ENCODE measurements around the gene RPIA.

DNA sequence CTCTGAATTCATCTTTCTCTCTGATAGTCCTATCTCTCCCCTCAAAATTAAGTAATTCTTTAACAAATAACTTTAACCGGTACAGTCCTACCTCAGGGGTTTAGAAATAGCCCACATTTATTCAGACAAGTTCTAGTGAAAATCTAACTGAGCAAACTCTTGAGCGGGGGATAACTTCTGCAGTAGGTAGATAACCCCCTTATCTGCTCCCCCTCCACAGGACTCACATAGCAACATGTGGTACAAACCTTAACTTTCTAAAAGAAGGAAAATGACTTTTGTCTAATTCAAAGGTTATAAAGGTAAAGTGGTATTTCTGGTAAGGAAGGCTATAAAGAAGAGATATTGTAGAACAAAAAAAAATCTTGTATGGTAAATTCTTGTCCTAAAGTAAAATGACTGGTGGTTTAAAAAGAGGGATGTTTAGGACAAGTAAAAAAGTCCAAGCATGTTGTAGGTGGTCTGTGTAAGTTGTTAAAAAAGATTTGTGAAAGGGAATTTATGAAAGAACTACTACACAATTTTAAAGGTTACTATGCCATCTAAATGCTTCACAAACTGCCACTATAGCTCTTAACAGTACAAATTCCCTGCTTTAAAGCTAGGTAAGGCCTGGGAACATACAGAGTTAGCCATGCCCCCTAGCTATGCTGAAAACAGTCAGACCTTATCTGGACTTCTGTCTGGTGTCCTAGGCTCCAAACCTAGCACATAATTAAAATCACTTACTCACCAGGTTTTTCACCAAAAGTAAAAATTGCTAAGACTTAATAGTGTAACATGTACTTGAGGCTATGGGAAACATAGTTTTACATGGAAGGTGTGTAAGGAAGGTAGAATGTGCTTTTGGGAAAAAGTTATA is 8.1 kb upstream of the RPIA start:
- TF ChIP-seq, protein P1, sequence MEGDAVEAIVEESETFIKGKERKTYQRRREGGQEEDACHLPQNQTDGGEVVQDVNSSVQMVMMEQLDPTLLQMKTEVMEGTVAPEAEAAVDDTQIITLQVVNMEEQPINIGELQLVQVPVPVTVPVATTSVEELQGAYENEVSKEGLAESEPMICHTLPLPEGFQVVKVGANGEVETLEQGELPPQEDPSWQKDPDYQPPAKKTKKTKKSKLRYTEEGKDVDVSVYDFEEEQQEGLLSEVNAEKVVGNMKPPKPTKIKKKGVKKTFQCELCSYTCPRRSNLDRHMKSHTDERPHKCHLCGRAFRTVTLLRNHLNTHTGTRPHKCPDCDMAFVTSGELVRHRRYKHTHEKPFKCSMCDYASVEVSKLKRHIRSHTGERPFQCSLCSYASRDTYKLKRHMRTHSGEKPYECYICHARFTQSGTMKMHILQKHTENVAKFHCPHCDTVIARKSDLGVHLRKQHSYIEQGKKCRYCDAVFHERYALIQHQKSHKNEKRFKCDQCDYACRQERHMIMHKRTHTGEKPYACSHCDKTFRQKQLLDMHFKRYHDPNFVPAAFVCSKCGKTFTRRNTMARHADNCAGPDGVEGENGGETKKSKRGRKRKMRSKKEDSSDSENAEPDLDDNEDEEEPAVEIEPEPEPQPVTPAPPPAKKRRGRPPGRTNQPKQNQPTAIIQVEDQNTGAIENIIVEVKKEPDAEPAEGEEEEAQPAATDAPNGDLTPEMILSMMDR (IDR thresholded peaks at IDR 0.05; ENCODE audit: low read depth, low read length), result no peak
- no peak for TF ChIP-seq POLR2A (IDR thresholded peaks at IDR 0.05; ENCODE audit: extremely low read depth, insufficient read length)
